Astrocyte of the spinal cord (primary cell): Measurements from ENCODE around the gene MID2.

Experiments used
- DNase-seq: peaks from one replicate; pipeline ENCODE4 v3.0.0; 2011; ENCODE audit warnings: low read depth, low spot score
- H3K4me3 ChIP-seq: 2 replicates; pipeline ENCODE4 v1.5.1; 2011; ENCODE audit warnings: low read depth, mild to moderate bottlenecking, low read length, moderate library complexity
- in situ Hi-C: cut with HindIII; loops from 2 replicates; pipeline ENCODE4 v1.10.0; 2017; ENCODE audit warnings: low sequenced_read_pairs
- TF ChIP-seq, protein P1 (sequence below): IDR thresholded peaks from 2 replicates; pipeline ENCODE4 v1.5.1; 2012; ENCODE audit warnings: low read depth, mild to moderate bottlenecking, low read length, inconsistent platforms

MID2 gene

GRCh38 chrX:107894038-107894437 lies 68.4 kb downstream of the MID2 start:
- H3K4me3 ChIP-seq: no peak overlapping the region
- DNase-seq: peak; percentile 47
- TF ChIP-seq, protein P1, sequence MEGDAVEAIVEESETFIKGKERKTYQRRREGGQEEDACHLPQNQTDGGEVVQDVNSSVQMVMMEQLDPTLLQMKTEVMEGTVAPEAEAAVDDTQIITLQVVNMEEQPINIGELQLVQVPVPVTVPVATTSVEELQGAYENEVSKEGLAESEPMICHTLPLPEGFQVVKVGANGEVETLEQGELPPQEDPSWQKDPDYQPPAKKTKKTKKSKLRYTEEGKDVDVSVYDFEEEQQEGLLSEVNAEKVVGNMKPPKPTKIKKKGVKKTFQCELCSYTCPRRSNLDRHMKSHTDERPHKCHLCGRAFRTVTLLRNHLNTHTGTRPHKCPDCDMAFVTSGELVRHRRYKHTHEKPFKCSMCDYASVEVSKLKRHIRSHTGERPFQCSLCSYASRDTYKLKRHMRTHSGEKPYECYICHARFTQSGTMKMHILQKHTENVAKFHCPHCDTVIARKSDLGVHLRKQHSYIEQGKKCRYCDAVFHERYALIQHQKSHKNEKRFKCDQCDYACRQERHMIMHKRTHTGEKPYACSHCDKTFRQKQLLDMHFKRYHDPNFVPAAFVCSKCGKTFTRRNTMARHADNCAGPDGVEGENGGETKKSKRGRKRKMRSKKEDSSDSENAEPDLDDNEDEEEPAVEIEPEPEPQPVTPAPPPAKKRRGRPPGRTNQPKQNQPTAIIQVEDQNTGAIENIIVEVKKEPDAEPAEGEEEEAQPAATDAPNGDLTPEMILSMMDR: peak; percentile 38
- in situ Hi-C loops: no loop called here

GRCh38 chrX:107902721-107903120 lies 77.1 kb downstream of the MID2 start:
- no peak overlapping the region for H3K4me3 ChIP-seq
- in situ Hi-C loops: no loop called here
- TF ChIP-seq, protein P1: no peak
- DNase-seq: no peak

GRCh38 chrX:107905366-107905765 lies 79.7 kb downstream of the MID2 start:
- DNase-seq: no peak
- in situ Hi-C loops: no loop called here
- TF ChIP-seq, protein P1: no peak
- H3K4me3 ChIP-seq: no peak overlapping the region

GRCh38 chrX:107924136-107924746 lies 98.6 kb downstream of the MID2 start:
- H3K4me3 ChIP-seq: no peak overlapping the region
- in situ Hi-C loops: no loop called here
- TF ChIP-seq, protein P1: no peak
- no peak for DNase-seq

GRCh38 chrX:107934262-107934661 lies 108.6 kb downstream of the MID2 start:
- TF ChIP-seq, protein P1: no peak
- DNase-seq: no peak
- no peak overlapping the region for H3K4me3 ChIP-seq
- in situ Hi-C loops: no loop called here

DNA sequence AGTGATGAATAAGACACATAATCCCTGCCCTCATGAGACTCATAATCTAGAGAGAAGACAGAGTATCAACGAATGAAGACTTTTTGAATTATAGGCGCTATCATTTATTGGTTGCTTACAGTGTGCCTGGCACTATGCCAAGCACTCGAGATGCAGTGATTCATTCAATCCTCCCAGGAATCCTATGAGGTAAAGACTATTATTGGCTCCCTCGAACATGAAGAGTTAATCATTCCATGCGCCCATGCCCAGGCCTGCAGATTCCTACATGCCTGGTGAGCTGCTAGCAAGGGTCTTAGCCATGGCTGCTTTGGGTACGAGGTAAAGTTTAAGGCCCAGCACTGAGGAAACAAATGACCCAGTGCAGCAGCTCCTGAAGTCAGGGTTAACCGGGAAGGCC lies 109.5 kb downstream of the MID2 start:
- peak overlapping the region; percentile 35 for H3K4me3 ChIP-seq
- DNase-seq: peak; percentile 5
- TF ChIP-seq, protein P1: no peak
- in situ Hi-C loops: no loop called here
